Right cardiac atrium (tissue), 5 donors: ENCODE measurements around the gene IER3. TPM values are rescaled to one million over a fixed set of nuclear protein-coding genes. Genes with fewer than 3 reads are reported as not detected.

ENCODE experiments used
- ATAC-seq, 2 donors: fragments of 200-7000 bp; cut with Tn5 transposase; one replicate each; pipeline versions ENCODE4 v1.8.0 to v1.9.1; 2020; ENCODE audit warnings: moderate library complexity in 2 of 2, mild to moderate bottlenecking in 1 of 2
- DNase-seq, 3 donors: peaks; one replicate each; pipeline ENCODE4 v3.0.0-alpha.2; 2020
- H3K27ac ChIP-seq: one replicate; pipeline ENCODE4 v1.5.1; 2013; ENCODE audit warnings: mild to moderate bottlenecking, low read length, control low read depth, moderate library complexity
- H3K27me3 ChIP-seq: one replicate; pipeline ENCODE4 v1.6.1; 2013; ENCODE audit not compliant: control insufficient read depth, insufficient read depth
- H3K4me1 ChIP-seq: one replicate; pipeline ENCODE4 v1.6.1; 2013; ENCODE audit warnings: low read length; ENCODE audit not compliant: control insufficient read depth, insufficient read depth
- H3K4me3 ChIP-seq: one replicate; pipeline ENCODE4 v1.5.1; 2013; ENCODE audit warnings: low read length, control low read depth
- H3K9me3 ChIP-seq: one replicate; pipeline ENCODE4 v1.6.1; 2013; ENCODE audit warnings: low read length; ENCODE audit not compliant: control insufficient read depth
- WGBS: extraction: QIAGEN DNeasy Blood & Tissue Kit; methylation state at CpG from one replicate; pipeline ENCODE4 v1.1.7; 2013; 5-methylcytosine and 5-hydroxymethylcytosine counted together
- intact Hi-C, 4 donors: fragments of 100-400 bp; cut with DNase I; formaldehyde crosslinking; loops; one replicate each; pipeline versions ENCODE4 v1.11.0 to v1.14.0; 2022 to 2023
- long read RNA-seq, 4 donors: library from polyadenylated mRNA; unstranded; transcript quantifications; one replicate each; pipeline ENCODE4 v2.0.0, GENCODE V29; 2020 to 2021
- polyA plus RNA-seq: library from polyadenylated mRNA; stranded (reverse); fragments of 200-250 nt; gene quantifications from one replicate; pipeline ENCODE4 v1.2.3, GENCODE V29; 2013
- total RNA-seq, 4 donors: library from RNA; stranded (reverse); fragmentation: NEBNext Ultra II Directional; extraction: Animal tissue kit (Norgen Biotek cat#: 25700); gene quantifications; one replicate each; pipeline ENCODE4 v1.2.1, GENCODE V29; 2021
- donor health status: healthy with polysubstance abuse.
- donor health status: DM: no; HTN: yes; CAD: no.
- donor health status: DM: no; HTN: no; CAD: no.
- donor health status: DM: no; HTN: yes; CAD: no; lungs with severe emphysema.
- donor health status: DM: yes; HTN: yes; CAD: no.

The IER3 gene, protein sequence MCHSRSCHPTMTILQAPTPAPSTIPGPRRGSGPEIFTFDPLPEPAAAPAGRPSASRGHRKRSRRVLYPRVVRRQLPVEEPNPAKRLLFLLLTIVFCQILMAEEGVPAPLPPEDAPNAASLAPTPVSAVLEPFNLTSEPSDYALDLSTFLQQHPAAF
- total RNA-seq, result 10 to 100 TPM; 22.4 to 60.2 (median 34.1) TPM
- polyA plus RNA-seq, result 63.6 TPM
- long read RNA-seq, donor 1, partial matches to known transcripts, result 0 of 1 reads
- long read RNA-seq, donor 1, other reads (novel, unspliced or antisense), result 0 of 1 reads
- long read RNA-seq, donor 2, partial matches to known transcripts, result 0 of 4 reads
- long read RNA-seq, donor 2, other reads (novel, unspliced or antisense), result 0 of 4 reads
- long read RNA-seq, donor 3, transcript IER3-201 (2 exons, 1,244 nt), result major isoform, 15 of 17 reads
- long read RNA-seq, donor 3, partial matches to known transcripts, result 0 of 17 reads
- long read RNA-seq, donor 3, other reads (novel, unspliced or antisense), result 0 of 17 reads
- long read RNA-seq, donor 4, transcript IER3-201 (2 exons, 1,244 nt), result major isoform, 9 of 10 reads
- long read RNA-seq, donor 4, partial matches to known transcripts, result 0 of 10 reads
- long read RNA-seq, donor 4, other reads (novel, unspliced or antisense), result 0 of 10 reads

DNA sequence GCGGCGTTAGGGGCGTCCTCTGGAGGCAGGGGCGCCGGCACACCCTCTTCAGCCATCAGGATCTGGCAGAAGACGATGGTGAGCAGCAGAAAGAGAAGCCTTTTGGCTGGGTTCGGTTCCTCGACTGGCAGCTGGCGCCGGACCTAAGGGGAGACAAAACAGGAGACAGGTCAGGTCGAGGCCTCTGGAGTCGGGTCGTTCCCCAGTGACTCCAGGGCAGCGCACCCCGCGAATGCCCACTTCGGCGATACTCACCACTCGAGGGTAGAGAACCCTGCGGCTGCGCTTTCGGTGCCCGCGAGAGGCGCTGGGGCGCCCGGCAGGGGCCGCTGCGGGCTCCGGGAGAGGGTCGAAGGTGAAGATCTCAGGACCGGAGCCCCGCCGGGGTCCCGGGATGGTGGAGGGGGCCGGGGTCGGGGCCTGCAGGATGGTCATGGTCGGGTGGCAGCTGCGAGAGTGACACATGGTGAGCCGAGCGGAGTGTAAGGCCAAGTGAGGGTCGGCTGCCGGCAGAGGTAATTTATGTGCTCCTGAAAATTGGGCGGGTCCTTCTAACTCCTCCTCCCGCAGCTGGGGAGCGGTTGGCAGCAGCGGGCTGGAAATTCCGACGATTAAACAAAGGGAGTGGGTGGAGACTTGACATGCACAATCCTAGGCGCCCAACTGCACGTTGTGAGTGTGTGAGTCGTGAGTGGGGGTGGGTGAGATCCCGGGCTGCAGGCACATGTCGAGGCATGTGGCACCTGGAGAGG is at the start of gene IER3:
IER3 (minus strand) TSS at position 494 of the 752 bp plus-strand sequence; CDS start at position 465, 29 bp downstream.
- no peaks in the 10 kb centered on the region for H3K27me3 ChIP-seq
- ATAC-seq (peak; percentile 60 to 62), DNase-seq (peak; percentile 90 to 94 (median 93))
- H3K4me3 ChIP-seq, result peak within 1 kb of the TSS; percentile 89
- peak within 1 kb of the TSS; percentile 94 for H3K27ac ChIP-seq
- H3K9me3 ChIP-seq, result no peaks in the 10 kb centered on the region
- WGBS, result under 1% methylated on average over 54 of the region's 54 CpGs
- peaks cover 2% of the 10 kb centered on the region for H3K4me1 ChIP-seq
- intact Hi-C loops, result loop anchor here (2.0 to 10.0 kb wide), 7 partner anchors 38 to 171 kb away; partner anchors contain the start of genes DDR1 (in 3 of the 4) and VARS2 (in 1 of the 4)

DNA sequence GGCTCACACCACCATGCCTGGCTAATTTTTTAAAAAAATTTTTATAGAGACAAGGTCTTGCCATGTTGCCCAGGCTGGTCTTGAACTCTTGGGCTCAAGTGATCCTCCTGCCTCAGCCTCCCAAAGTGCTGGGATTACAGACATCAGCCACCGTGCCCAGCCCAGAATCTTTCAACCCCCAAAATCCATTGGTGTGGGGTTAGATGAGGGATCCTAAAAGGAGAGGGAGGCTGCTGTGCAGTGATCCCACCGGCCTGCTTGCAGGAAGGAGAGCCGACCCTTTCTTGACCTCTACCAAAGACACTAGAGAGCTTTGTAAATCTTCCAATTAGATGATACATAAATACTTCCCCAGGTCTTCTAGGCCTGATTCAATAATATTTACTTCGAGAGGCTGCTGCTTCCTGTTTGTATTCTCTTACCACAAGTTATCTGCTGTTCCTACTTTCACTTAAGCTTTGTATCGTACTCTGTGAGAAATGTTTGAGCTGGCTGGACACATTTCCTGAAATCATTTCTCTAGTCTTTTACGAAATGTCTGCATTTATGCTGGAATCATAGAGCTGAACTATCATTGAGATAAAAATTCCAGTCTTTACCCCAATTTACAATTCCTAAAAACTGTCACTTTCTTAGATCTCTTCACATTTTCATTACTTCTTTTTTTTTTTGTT is 49.3 kb upstream of the IER3 start:
- 30% methylated on average over 6 of the region's 6 CpGs for WGBS
- intact Hi-C loops, result no loop called here
- H3K4me3 ChIP-seq, result no peak overlapping the region
- DNase-seq (no peak), ATAC-seq (peak; percentile 59 to 70)
- no peaks in the 10 kb centered on the region for H3K9me3 ChIP-seq
- H3K27ac ChIP-seq, result peak overlapping the region; percentile 16
- H3K4me1 ChIP-seq, result no peaks in the 10 kb centered on the region
- no peaks in the 10 kb centered on the region for H3K27me3 ChIP-seq

DNA sequence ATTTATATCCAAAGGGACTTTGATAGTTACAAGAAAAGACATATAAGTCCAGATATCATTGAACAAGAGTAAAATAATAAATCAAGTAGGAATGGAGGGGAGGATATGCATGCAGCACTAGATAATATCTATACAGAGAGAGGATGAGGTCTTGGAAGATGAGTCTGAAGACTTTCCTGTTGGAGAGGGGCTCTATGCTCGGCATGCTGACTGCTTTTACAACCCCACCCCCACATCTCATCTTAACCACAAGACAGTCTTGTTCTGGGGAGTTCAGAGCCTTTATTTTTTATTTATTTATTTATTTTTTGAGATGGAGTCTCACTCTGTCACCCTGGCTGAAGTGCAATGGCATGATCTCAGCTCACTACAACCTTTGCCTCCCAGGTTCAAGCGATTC is 48.4 kb upstream of the IER3 start:
- ATAC-seq (no peak), DNase-seq (no peak)
- H3K4me3 ChIP-seq, result no peak overlapping the region
- H3K9me3 ChIP-seq, result no peaks in the 10 kb centered on the region
- no peaks in the 10 kb centered on the region for H3K27me3 ChIP-seq
- WGBS, result 97% methylated on average over 2 of the region's 2 CpGs
- no peak overlapping the region for H3K27ac ChIP-seq
- intact Hi-C loops, result no loop called here
- H3K4me1 ChIP-seq, result no peaks in the 10 kb centered on the region

DNA sequence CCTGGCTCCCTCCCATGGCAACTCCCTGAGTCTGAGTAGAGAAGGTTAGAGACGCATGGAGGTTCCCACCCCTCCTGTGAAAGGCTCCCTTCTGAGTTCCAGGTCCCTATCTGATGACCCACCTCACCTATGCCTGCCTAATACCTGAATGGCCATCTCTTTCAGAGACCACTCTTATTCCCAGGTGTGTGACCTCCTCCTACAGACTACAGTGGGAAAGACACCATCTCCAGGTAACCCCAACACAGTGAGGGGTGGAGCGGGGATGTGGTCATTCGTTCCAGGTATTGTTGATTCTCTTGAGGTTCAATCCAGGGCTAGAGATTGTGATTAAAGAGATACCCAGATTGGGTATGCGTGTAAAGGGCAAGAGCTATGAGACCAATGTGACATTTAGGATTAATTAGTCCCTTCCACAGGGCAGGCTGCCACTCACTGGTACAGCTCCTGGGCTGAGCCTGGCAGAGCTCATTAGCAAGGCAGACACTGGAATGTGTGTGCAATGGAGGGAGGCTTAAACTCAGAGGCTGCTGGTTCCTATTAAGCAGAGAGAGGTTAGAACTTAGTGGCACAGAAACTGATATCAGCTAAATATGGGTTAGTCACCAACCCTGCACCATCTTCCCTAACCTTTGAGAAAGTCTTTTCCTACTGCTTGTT is 46.5 kb upstream of the IER3 start:
- intact Hi-C loops, result no loop called here
- H3K4me1 ChIP-seq, result no peaks in the 10 kb centered on the region

DNA sequence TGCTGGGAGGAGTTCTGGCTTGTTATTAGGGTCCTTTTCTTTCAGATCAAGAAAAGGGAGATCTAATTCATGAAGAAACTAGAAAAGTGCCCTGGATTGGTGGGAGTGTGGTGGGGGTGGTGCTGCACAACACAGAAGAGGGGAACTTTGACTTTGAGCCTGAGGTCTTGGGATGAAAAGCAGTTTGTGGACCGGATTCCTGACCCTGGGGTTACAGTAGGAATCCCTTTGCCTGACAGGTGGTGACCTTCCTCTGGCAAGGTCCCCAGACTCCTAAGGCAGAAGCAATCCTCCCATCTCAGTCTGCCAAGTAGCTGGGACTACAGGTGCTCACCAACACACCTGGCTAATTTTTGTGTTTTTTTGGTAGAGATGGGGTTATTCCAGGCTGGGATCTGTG is 45.3 kb upstream of the IER3 start:
- DNase-seq (no peak), ATAC-seq (no peak)
- no peak overlapping the region for H3K4me3 ChIP-seq
- H3K27me3 ChIP-seq, result no peaks in the 10 kb centered on the region
- intact Hi-C loops, result no loop called here
- no peak overlapping the region for H3K27ac ChIP-seq
- H3K4me1 ChIP-seq, result no peaks in the 10 kb centered on the region
- 47% methylated on average over 1 of the region's 1 CpG for WGBS
- H3K9me3 ChIP-seq, result no peaks in the 10 kb centered on the region

More for the DNA sequence above, 46.5 kb upstream of the IER3 start:
- H3K9me3 ChIP-seq, result no peaks in the 10 kb centered on the region
- ATAC-seq, result no peak
- no peak overlapping the region for H3K27ac ChIP-seq
- DNase-seq, result no peak
- H3K4me3 ChIP-seq, result no peak overlapping the region
- no peaks in the 10 kb centered on the region for H3K27me3 ChIP-seq
- WGBS, result 93% methylated on average over 4 of the region's 4 CpGs

DNA sequence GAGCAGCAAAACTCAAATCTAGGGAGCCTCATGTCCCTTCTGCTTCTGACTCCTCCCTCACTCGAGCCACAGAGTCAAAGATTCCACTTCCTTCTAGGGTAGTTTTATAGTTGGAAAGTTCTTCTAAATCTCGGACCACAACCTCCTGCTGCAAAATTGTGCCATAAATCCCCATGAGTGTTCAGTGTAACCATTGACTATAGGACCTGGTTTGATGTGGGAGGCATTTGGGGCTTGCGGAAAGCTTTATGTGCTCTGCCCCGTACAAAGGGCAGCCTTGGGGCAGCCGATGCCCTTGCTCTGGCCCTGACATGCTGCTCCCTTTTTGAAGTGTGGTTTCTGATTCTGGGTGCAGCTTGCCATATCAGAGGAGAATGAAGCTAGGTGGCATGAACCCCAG is 43.6 kb upstream of the IER3 start:
- no peaks in the 10 kb centered on the region for H3K27me3 ChIP-seq
- H3K9me3 ChIP-seq, result no peaks in the 10 kb centered on the region
- DNase-seq, result no peak
- H3K4me1 ChIP-seq, result no peaks in the 10 kb centered on the region
- peak; percentile 56 to 59 for ATAC-seq
- intact Hi-C loops, result no loop called here
- H3K27ac ChIP-seq, result no peak overlapping the region
- 68% methylated on average over 5 of the region's 5 CpGs for WGBS
- H3K4me3 ChIP-seq, result no peak overlapping the region

DNA sequence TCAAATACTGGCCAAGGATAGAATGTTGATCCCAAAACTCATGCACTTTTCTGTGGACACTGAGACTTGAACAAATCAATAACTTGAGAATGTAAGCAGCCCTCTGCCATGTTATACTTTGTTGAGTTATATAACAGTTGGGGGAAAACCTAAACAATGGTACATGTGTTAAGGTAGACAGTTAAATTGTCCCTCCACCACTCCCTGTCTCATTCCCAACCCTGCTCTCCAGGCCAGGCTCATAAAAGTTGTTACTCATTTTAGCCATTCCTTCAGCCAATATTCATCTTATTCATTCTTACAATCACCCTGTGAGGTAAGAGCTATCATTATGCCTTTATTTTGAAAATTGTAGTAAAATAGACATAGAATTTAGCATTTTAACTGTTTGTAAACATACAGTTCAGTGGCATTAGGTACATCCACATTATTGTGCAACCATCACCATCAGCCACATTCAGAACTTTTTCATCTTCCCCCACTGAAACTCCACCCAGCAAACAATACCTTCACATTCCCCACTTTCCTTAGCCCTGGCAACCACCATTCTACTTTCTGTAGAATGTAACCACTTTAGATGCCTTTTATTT is 38.2 kb upstream of the IER3 start:
- Histone ChIP-seq H3K27ac (peak overlapping the region; percentile 20), H3K27me3 (no peaks in the 10 kb centered on the region), H3K9me3 (no peaks in the 10 kb centered on the region), H3K4me3 (no peak overlapping the region), H3K4me1 (peaks cover 22% of the 10 kb centered on the region)
- DNase-seq (no peak), ATAC-seq (no peak)
- intact Hi-C loops, result loop anchor here in 2 of 4 donors (5.0 kb wide), 1 partner anchor 40 kb away; the partner anchor contains the start of genes FLOT1 (in 2 of the 2) and IER3 (in 2 of the 2)

DNA sequence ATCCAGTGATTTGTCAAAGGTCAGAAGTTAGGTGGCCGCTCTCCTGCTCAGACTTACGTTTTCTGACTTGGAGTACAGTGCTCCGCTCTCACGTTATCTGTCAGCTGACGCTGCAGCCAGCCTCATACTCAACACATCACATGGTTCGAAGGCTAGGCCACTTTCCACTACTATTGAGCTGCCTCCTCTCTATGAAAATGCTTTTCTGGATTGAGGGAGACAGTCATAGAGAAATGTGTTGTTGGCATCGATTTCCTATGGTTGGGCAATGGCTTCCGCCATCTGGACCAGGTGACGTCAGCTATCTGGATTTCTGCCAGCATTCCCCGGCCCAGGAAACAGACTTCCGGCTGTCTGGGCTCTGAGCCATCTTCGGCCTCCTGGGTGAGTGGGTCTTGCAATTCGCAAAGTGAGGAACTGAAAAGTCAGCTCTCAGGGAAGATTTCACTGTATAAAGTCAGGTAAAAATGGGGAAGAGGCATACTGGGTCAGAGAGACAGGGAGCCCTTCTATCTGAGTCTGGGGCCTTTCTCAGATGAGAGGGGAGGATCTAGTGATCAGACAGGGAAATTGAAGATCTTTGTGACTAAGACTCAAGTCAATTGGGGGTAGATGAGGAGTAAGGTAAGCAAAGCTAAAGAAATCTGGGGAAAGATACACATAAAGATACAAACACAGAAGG is 37.5 kb upstream of the IER3 start:
- Histone ChIP-seq H3K27ac (peak overlapping the region; percentile 86), H3K4me1 (peaks cover 22% of the 10 kb centered on the region), H3K4me3 (no peak overlapping the region), H3K9me3 (no peaks in the 10 kb centered on the region), H3K27me3 (no peaks in the 10 kb centered on the region)
- peak; percentile 97 to 98 (median 98) for DNase-seq
- 4% methylated on average over 13 of the region's 13 CpGs for WGBS
- intact Hi-C loops, result loop anchor here in 2 of 4 donors (5.0 kb wide), 1 partner anchor 40 kb away; the partner anchor contains the start of genes FLOT1 (in 2 of the 2) and IER3 (in 2 of the 2)
- peak; percentile 91 to 92 for ATAC-seq

DNA sequence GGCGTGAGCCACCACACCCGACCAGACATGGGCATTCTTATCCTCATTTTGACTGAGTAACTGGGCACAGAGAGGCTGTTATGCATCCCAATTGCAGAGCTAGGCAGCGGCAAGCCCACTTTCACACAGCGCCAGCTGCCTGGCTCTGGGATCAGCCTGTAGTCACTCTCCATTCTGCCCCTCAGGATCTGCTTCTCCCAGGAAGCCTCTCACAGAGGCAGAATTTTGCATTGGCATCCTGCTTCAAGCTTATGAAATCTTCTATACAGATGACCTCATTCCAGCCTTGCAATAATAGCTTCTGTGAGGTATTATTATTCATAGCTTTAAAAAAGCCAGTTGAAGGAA is 37.0 kb upstream of the IER3 start:
- peak; percentile 55 to 58 for ATAC-seq
- peaks cover 22% of the 10 kb centered on the region for H3K4me1 ChIP-seq
- DNase-seq, result peak in 2 of 3 donors; percentile 63 to 72
- peak overlapping the region; percentile 86 for H3K27ac ChIP-seq
- intact Hi-C loops, result loop anchor here in 2 of 4 donors (5.0 kb wide), 1 partner anchor 39 kb away; the partner anchor contains the start of genes FLOT1 (in 2 of the 2) and IER3 (in 2 of the 2)
- H3K27me3 ChIP-seq, result no peaks in the 10 kb centered on the region
- whole genome bisulfite sequencing, result 73% methylated on average over 4 of the region's 4 CpGs
- no peaks in the 10 kb centered on the region for H3K9me3 ChIP-seq
- no peak overlapping the region for H3K4me3 ChIP-seq
